ENCODE measurements around the gene GDPGP1. TPM values are rescaled to one million over a fixed set of nuclear protein-coding genes. Genes with fewer than 3 reads are reported as not detected.
A peak's percentile ranks its signal among the peaks of the same experiment; 100 is the strongest.
"Not testable (repeated sequence)": the region's sequence is repeated elsewhere in the genome, so short reads cannot be mapped to it uniquely, and the experiment has no call there.

The GDPGP1 gene
- total RNA-seq, 1 experiment from 2014 or later: 15.4 TPM

- not testable (repeated sequence) for BruUV-seq (replicated peaks)
Observed at GRCh38 chr15:90278467-90278866, 44.5 kb downstream of the GDPGP1 start.

GRCh38 chr15:90280743-90281142, 46.7 kb downstream of the GDPGP1 start:
- ATAC-seq; H3K4me1 ChIP-seq (ENCODE audit: control insufficient read depth in 1 of 2, insufficient read depth in 2 of 2, low read length in 2 of 2); H3K36me3 ChIP-seq (ENCODE audit: control insufficient read depth in 1 of 2, insufficient read depth in 2 of 2, low read length in 2 of 2); H2AFZ ChIP-seq (ENCODE audit: low read depth, low read length, poor library complexity, severe bottlenecking); H3K27me3 ChIP-seq (ENCODE audit: insufficient read depth, low read length); intact Hi-C loops (cut with micrococcal nuclease); DNase-seq (ENCODE audit: low read depth, low spot score); H3K9ac ChIP-seq (ENCODE audit: low read length); H3K9me2 ChIP-seq (ENCODE audit: insufficient read depth); H4K20me1 ChIP-seq (ENCODE audit: insufficient read depth); H3K4me3 ChIP-seq (replicated peaks in 1 of 2; ENCODE audit: low read depth in 1 of 2, low read length in 2 of 2); H3K27ac ChIP-seq (ENCODE audit: low read depth, low read length); H3K9me3 ChIP-seq (ENCODE audit: control insufficient read depth in 1 of 2, insufficient read depth in 1 of 2, low read depth in 1 of 2, low read length in 2 of 2); H3K79me2 ChIP-seq (ENCODE audit: insufficient read depth, low read length); BruUV-seq (replicated peaks); H3K4me2 ChIP-seq (ENCODE audit: low read length): not testable (repeated sequence)
- POLR2A ChIA-PET: interaction anchor here (1.4 kb wide), 1 partner anchor 11 kb away, joined by 5 read pairs; no protein-coding TSS in a partner anchor
- RAD21 ChIA-PET (ENCODE audit: low non-redundant PET in 1 of 2, low total read pairs in 2 of 2, uncharacterized antibody in 2 of 2, unreplicated experiment in 2 of 2): interaction anchor here in 1 of 2 experiments (0.6 kb wide), 1 partner anchor 203 kb away, joined by 4 read pairs; no protein-coding TSS in a partner anchor
- CTCF ChIA-PET: interaction anchor here (1.2 to 1.6 kb wide), 4 partner anchors 12 to 137 kb away, joined by 3 to 5 read pairs (median 3); no protein-coding TSS in a partner anchor

More at GRCh38 chr15:90278467-90278866, 44.5 kb downstream of the GDPGP1 start:
- RAD21 ChIA-PET (ENCODE audit: low non-redundant PET in 1 of 2, low total read pairs in 2 of 2, uncharacterized antibody in 2 of 2, unreplicated experiment in 2 of 2): interaction anchor here in 1 of 2 experiments (0.6 kb wide), 1 partner anchor 25 kb away, joined by 3 read pairs; no protein-coding TSS in a partner anchor
- H3K79me2 ChIP-seq (ENCODE audit: insufficient read depth, low read length); H2AFZ ChIP-seq (ENCODE audit: low read depth, low read length, poor library complexity, severe bottlenecking); POLR2A ChIA-PET; H3K4me3 ChIP-seq (replicated peaks in 1 of 2; ENCODE audit: low read depth in 1 of 2, low read length in 2 of 2); H3K9ac ChIP-seq (ENCODE audit: low read length); H3K27ac ChIP-seq (ENCODE audit: low read depth, low read length); H3K36me3 ChIP-seq (ENCODE audit: control insufficient read depth in 1 of 2, insufficient read depth in 2 of 2, low read length in 2 of 2); H3K27me3 ChIP-seq (ENCODE audit: insufficient read depth, low read length); H3K9me3 ChIP-seq (ENCODE audit: control insufficient read depth in 1 of 2, insufficient read depth in 1 of 2, low read depth in 1 of 2, low read length in 2 of 2); intact Hi-C loops (cut with micrococcal nuclease); DNase-seq (ENCODE audit: low read depth, low spot score); ATAC-seq; H3K4me1 ChIP-seq (ENCODE audit: control insufficient read depth in 1 of 2, insufficient read depth in 2 of 2, low read length in 2 of 2); H3K4me2 ChIP-seq (ENCODE audit: low read length); H3K9me2 ChIP-seq (ENCODE audit: insufficient read depth); H4K20me1 ChIP-seq (ENCODE audit: insufficient read depth); CTCF ChIA-PET: not testable (repeated sequence)

DNA sequence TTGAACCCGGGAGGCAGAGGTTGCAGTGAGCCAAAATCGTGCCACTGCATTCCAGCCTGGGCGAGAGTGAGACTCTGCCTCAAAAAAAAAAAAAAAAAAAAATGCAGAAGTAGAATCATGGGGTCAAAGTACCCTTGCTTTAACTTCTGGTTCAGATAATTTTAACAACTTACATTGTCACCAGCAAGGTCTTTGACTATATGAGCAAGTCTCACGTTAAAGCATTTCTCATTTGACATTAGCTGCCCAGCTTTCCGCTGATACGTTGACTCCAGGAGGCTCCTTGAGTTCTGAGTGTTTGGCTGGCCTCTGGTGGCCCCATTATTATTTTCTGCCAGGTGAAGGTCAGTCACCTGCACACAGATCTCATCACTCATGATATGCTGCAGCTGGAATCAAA, 47.6 kb downstream of the GDPGP1 start:
- DNase-seq (ENCODE audit: low read depth, low spot score); H3K9ac ChIP-seq (ENCODE audit: low read length); H3K27ac ChIP-seq (ENCODE audit: low read depth, low read length); H3K4me3 ChIP-seq (replicated peaks in 1 of 2; ENCODE audit: low read depth in 1 of 2, low read length in 2 of 2); intact Hi-C loops (cut with micrococcal nuclease); POLR2A ChIA-PET; ATAC-seq; RAD21 ChIA-PET (ENCODE audit: low non-redundant PET in 1 of 2, low total read pairs in 2 of 2, uncharacterized antibody in 2 of 2, unreplicated experiment in 2 of 2); H3K4me2 ChIP-seq (ENCODE audit: low read length); H4K20me1 ChIP-seq (ENCODE audit: insufficient read depth); H3K4me1 ChIP-seq (ENCODE audit: control insufficient read depth in 1 of 2, insufficient read depth in 2 of 2, low read length in 2 of 2); H3K9me3 ChIP-seq (ENCODE audit: control insufficient read depth in 1 of 2, insufficient read depth in 1 of 2, low read depth in 1 of 2, low read length in 2 of 2); BruUV-seq (replicated peaks); H2AFZ ChIP-seq (ENCODE audit: low read depth, low read length, poor library complexity, severe bottlenecking); H3K36me3 ChIP-seq (ENCODE audit: control insufficient read depth in 1 of 2, insufficient read depth in 2 of 2, low read length in 2 of 2); CTCF ChIA-PET; H3K9me2 ChIP-seq (ENCODE audit: insufficient read depth); H3K79me2 ChIP-seq (ENCODE audit: insufficient read depth, low read length); H3K27me3 ChIP-seq (ENCODE audit: insufficient read depth, low read length): not testable (repeated sequence)
- TF ChIP-seq RAD21 (IDR thresholded peaks at IDR 0.05; ENCODE audit: low read depth): peak; percentile 25; the same call in 1 of the 2 replicates

Measured in HCT116 (cell line).